ENCODE results near the gene DDX19B. TPM values are rescaled to one million over a fixed set of nuclear protein-coding genes. Genes with fewer than 3 reads are reported as not detected.

DDX19B gene
- total and polyA plus RNA-seq, 9 of the 15 experiments (the other 6 are each of a cell fraction or from before 2014, with no cell fraction given): 7.0 to 32.9 (median 19.3) TPM

DNA sequence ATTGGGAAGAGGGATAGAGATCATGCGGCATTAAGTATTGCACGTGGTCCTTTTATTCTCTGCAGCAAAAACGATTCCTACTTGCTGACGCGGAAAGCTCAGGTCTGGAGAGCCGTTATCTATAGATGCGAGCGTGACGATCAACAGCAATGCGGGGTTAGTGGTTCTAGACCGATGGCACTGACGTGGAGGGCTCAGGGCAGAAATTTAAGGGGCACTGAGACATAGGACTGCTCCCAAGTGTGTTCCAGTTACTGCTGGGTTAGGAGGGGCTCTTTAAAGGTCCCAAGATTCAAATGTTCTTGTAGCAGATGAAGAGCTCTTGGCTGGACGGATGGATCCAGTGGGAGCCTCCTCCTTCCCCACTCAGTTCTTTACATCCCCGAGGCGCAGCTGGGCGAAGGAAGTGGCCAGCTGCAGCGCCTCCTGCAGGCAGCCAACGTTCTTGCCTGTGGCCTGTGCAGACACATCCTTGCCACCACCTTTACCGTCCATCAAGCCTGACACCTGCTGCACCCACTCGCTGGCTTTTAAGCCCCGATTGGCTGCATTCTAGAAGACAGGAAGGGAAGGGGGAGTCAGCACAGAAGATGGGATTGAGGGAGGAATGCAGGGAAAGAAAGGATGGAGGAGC is 46.5 kb upstream of the DDX19B start (continued):
- TF ChIP-seq, protein P1, sequence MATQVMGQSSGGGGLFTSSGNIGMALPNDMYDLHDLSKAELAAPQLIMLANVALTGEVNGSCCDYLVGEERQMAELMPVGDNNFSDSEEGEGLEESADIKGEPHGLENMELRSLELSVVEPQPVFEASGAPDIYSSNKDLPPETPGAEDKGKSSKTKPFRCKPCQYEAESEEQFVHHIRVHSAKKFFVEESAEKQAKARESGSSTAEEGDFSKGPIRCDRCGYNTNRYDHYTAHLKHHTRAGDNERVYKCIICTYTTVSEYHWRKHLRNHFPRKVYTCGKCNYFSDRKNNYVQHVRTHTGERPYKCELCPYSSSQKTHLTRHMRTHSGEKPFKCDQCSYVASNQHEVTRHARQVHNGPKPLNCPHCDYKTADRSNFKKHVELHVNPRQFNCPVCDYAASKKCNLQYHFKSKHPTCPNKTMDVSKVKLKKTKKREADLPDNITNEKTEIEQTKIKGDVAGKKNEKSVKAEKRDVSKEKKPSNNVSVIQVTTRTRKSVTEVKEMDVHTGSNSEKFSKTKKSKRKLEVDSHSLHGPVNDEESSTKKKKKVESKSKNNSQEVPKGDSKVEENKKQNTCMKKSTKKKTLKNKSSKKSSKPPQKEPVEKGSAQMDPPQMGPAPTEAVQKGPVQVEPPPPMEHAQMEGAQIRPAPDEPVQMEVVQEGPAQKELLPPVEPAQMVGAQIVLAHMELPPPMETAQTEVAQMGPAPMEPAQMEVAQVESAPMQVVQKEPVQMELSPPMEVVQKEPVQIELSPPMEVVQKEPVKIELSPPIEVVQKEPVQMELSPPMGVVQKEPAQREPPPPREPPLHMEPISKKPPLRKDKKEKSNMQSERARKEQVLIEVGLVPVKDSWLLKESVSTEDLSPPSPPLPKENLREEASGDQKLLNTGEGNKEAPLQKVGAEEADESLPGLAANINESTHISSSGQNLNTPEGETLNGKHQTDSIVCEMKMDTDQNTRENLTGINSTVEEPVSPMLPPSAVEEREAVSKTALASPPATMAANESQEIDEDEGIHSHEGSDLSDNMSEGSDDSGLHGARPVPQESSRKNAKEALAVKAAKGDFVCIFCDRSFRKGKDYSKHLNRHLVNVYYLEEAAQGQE (IDR thresholded peaks at IDR 0.05; ENCODE audit: borderline replicate concordance): no peak
- TF ChIP-seq, protein P1 (CRISPR knock-in tag; IDR thresholded peaks at IDR 0.05; ENCODE audit: low read depth): no peak
- TF ChIP-seq ZNF124 (CRISPR knock-in tag; IDR thresholded peaks at IDR 0.05): no peak
- no peak for TF ChIP-seq GABPB1 (CRISPR knock-in tag; IDR thresholded peaks at IDR 0.05)
- no peak for TF ChIP-seq SAFB (IDR thresholded peaks at IDR 0.05; ENCODE audit: borderline replicate concordance, low read depth, low read length)
- peak; percentile 36; the same call in 1 of the 2 replicates for TF ChIP-seq SUPT5H (IDR thresholded peaks at IDR 0.05)
- TF ChIP-seq, protein P2, sequence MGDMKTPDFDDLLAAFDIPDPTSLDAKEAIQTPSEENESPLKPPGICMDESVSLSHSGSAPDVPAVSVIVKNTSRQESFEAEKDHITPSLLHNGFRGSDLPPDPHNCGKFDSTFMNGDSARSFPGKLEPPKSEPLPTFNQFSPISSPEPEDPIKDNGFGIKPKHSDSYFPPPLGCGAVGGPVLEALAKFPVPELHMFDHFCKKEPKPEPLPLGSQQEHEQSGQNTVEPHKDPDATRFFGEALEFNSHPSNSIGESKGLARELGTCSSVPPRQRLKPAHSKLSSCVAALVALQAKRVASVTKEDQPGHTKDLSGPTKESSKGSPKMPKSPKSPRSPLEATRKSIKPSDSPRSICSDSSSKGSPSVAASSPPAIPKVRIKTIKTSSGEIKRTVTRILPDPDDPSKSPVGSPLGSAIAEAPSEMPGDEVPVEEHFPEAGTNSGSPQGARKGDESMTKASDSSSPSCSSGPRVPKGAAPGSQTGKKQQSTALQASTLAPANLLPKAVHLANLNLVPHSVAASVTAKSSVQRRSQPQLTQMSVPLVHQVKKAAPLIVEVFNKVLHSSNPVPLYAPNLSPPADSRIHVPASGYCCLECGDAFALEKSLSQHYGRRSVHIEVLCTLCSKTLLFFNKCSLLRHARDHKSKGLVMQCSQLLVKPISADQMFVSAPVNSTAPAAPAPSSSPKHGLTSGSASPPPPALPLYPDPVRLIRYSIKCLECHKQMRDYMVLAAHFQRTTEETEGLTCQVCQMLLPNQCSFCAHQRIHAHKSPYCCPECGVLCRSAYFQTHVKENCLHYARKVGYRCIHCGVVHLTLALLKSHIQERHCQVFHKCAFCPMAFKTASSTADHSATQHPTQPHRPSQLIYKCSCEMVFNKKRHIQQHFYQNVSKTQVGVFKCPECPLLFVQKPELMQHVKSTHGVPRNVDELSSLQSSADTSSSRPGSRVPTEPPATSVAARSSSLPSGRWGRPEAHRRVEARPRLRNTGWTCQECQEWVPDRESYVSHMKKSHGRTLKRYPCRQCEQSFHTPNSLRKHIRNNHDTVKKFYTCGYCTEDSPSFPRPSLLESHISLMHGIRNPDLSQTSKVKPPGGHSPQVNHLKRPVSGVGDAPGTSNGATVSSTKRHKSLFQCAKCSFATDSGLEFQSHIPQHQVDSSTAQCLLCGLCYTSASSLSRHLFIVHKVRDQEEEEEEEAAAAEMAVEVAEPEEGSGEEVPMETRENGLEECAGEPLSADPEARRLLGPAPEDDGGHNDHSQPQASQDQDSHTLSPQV (IDR thresholded peaks at IDR 0.05): no peak
- TF ChIP-seq POLR2H (tag; IDR thresholded peaks at IDR 0.05; ENCODE audit: low read depth): no peak
- TF ChIP-seq RERE (CRISPR knock-in tag; IDR thresholded peaks at IDR 0.05; ENCODE audit: borderline replicate concordance): 0 out of 2 replicates have a peak, but pooled peaks have one; percentile 14
- no peak for TF ChIP-seq PHTF2 (CRISPR knock-in tag; IDR thresholded peaks at IDR 0.05)

Measured in K562 (cell line).